CD4-positive, alpha-beta T cell (primary cell): Measurements from ENCODE around the gene ADAM22. TPM values are rescaled to one million over a fixed set of nuclear protein-coding genes. Genes with fewer than 3 reads are reported as not detected.

Experiments used
- ATAC-seq: fragments of 200-7000 bp; cut with Tn5 transposase; one replicate; pipeline ENCODE4 v1.10.0; 2022; ENCODE audit warnings: mild to moderate bottlenecking; ENCODE audit not compliant: poor library complexity
- CTCF ChIA-PET: fragments of 350-600 bp; sonication (Branson Sonifier 250); formaldehyde crosslinking; loops from one replicate; lab custom pipeline; 2021; ENCODE audit warnings: antibody characterized with exemption, inconsistent platforms; lab: Charles Lee
- POLR2A ChIA-PET: fragments of 350-600 bp; sonication (Branson Sonifier 250); formaldehyde crosslinking; loops from one replicate; lab custom pipeline; 2021; ENCODE audit warnings: antibody characterized with exemption, inconsistent platforms; lab: Charles Lee
- DNase-seq, 14 experiments: peaks; one replicate each; pipeline ENCODE4 v3.0.0-alpha.2; 2013 to 2020; ENCODE audit warnings: mixed read lengths in 2 of 14
- H3K27ac ChIP-seq, 2 donors: one replicate each; pipeline versions ENCODE4 v1.5.1 to v1.7.0; 2013; ENCODE audit warnings: low read length in 2 of 2, low read depth in 1 of 2, mild to moderate bottlenecking in 1 of 2
- H3K27me3 ChIP-seq, 2 experiments: 1 replicate in 1 of 2; 2 replicates in 1 of 2; pipeline versions ENCODE4 v1.6.1 to v1.7.0; 2013; ENCODE audit warnings: low read length in 2 of 2, control low read depth in 1 of 2, mild to moderate bottlenecking in 1 of 2, moderate library complexity in 1 of 2; ENCODE audit not compliant: insufficient read depth in 2 of 2, control insufficient read depth in 1 of 2
- H3K36me3 ChIP-seq: one replicate; pipeline ENCODE4 v1.6.1; 2013; ENCODE audit warnings: low read length, control low read depth; ENCODE audit not compliant: insufficient read depth
- H3K4me1 ChIP-seq: one replicate; pipeline ENCODE4 v1.6.1; 2013; ENCODE audit warnings: low read length, control low read depth; ENCODE audit not compliant: insufficient read depth
- H3K4me3 ChIP-seq: one replicate; pipeline ENCODE4 v1.5.1; 2013; ENCODE audit warnings: mild to moderate bottlenecking, low read length, moderate library complexity
- H3K9me3 ChIP-seq, 2 experiments: 1 replicate in 1 of 2; 2 replicates in 1 of 2; pipeline versions ENCODE4 v1.6.1 to v1.7.0; 2013; ENCODE audit warnings: low read length in 2 of 2, mild to moderate bottlenecking in 2 of 2, control low read depth in 1 of 2, moderate library complexity in 1 of 2; ENCODE audit not compliant: control insufficient read depth in 1 of 2, insufficient read depth in 1 of 2
- H3K27ac Mint-ChIP-seq: one replicate; pipeline ENCODE4 v1.8.0; 2020; ENCODE audit warnings: mixed read lengths
- H3K27me3 Mint-ChIP-seq: one replicate; pipeline ENCODE4 v1.8.0; 2021; ENCODE audit warnings: mixed read lengths
- H3K36me3 Mint-ChIP-seq: one replicate; pipeline ENCODE4 v1.8.0; 2021; ENCODE audit warnings: low read depth, mixed read lengths
- H3K4me1 Mint-ChIP-seq: one replicate; pipeline ENCODE4 v1.8.0; 2021; ENCODE audit warnings: low read depth, mixed read lengths
- H3K4me3 Mint-ChIP-seq: one replicate; pipeline ENCODE4 v1.8.0; 2020; ENCODE audit warnings: mild to moderate bottlenecking, mixed read lengths
- H3K9me3 Mint-ChIP-seq: one replicate; pipeline ENCODE4 v1.8.0; 2020; ENCODE audit warnings: mixed read lengths
- CTCF ChIP-seq: fragments of 200-600 bp; IDR thresholded peaks from one replicate; pipeline ENCODE4 v1.8.0; 2022; ENCODE audit warnings: antibody characterized with exemption, mild to moderate bottlenecking
- intact Hi-C, 2 experiments: fragments of 100-400 bp; cut with DNase I in 1 of 2; cut with micrococcal nuclease in 1 of 2; formaldehyde crosslinking; loops; one replicate each; pipeline versions ENCODE4 v1.15.1 to v1.9.0; 2023 to 2025; cut with DNase I, micrococcal nuclease
- total RNA-seq, 174 experiments: library from RNA in 2 of 174; stranded (reverse) in 2 of 174; gene quantifications; one replicate each; pipeline ENCODE4 v1.2.3 and lab custom pipeline; 2021 to 2026

The ADAM22 gene
- total RNA-seq, 2 experiments from 2014 or later: 0.60 to 0.64 TPM

GRCh38 chr7:88223265-88223664, 289.2 kb downstream of the ADAM22 start:
- Histone ChIP-seq H3K27ac (no peak overlapping the region), H3K36me3 (no peaks in the 10 kb centered on the region), H3K4me1 (peaks cover 16% of the 10 kb centered on the region), H3K9me3 (peaks cover 0 to 8% of the 10 kb centered on the region in 2 experiments), H3K27me3 (peaks cover 0 to 5% of the 10 kb centered on the region in 2 experiments), H3K4me3 (no peak overlapping the region)
- H3K4me1 Mint-ChIP-seq: peaks cover 25% of the 10 kb centered on the region
- no peak overlapping the region for H3K27ac Mint-ChIP-seq
- H3K36me3 Mint-ChIP-seq: peaks cover 12% of the 10 kb centered on the region
- DNase-seq: no peak
- no peak overlapping the region for H3K4me3 Mint-ChIP-seq
- ATAC-seq: no peak
- CTCF ChIA-PET: no interaction called here
- POLR2A ChIA-PET: no interaction called here
- peaks cover 14% of the 10 kb centered on the region for H3K27me3 Mint-ChIP-seq
- no peaks in the 10 kb centered on the region for H3K9me3 Mint-ChIP-seq
- intact Hi-C loops: loop anchor here in 1 of 2 experiments (5.0 kb wide), 1 partner anchor 881 kb away; no protein-coding TSS in a partner anchor
- TF ChIP-seq CTCF: no peak

- peaks cover 15% of the 10 kb centered on the region for H3K4me1 Mint-ChIP-seq
- intact Hi-C loops: loop anchor here in 1 of 2 experiments (5.0 kb wide), 1 partner anchor 882 kb away; no protein-coding TSS in a partner anchor
- ChIA-PET POLR2A (no interaction called here), CTCF (no interaction called here)
- Histone ChIP-seq H3K27me3 (peaks cover 0 to 8% of the 10 kb centered on the region in 2 experiments), H3K27ac (no peak overlapping the region), H3K4me1 (peaks cover 9% of the 10 kb centered on the region), H3K4me3 (no peak overlapping the region), H3K9me3 (peaks cover 3 to 8% of the 10 kb centered on the region in 2 experiments), H3K36me3 (no peaks in the 10 kb centered on the region)
- H3K36me3 Mint-ChIP-seq: peaks cover 6% of the 10 kb centered on the region
- DNase-seq: peak in 1 of 14 experiments; percentile 16
- TF ChIP-seq CTCF: no peak
- no peak overlapping the region for H3K27ac Mint-ChIP-seq
- ATAC-seq: no peak
- H3K27me3 Mint-ChIP-seq: peaks cover 14% of the 10 kb centered on the region
- no peak overlapping the region for H3K4me3 Mint-ChIP-seq
- no peaks in the 10 kb centered on the region for H3K9me3 Mint-ChIP-seq
These were observed 290.7 kb downstream of the ADAM22 start for GRCh38 chr7:88224601-88225275.

GRCh38 chr7:88226201-88226600, 292.1 kb downstream of the ADAM22 start:
- Histone ChIP-seq H3K9me3 (peaks cover 3 to 8% of the 10 kb centered on the region in 2 experiments), H3K4me1 (peaks cover 1% of the 10 kb centered on the region), H3K27me3 (peaks cover 0 to 8% of the 10 kb centered on the region in 2 experiments), H3K27ac (no peak overlapping the region), H3K36me3 (no peaks in the 10 kb centered on the region), H3K4me3 (no peak overlapping the region)
- H3K4me1 Mint-ChIP-seq: peaks cover 2% of the 10 kb centered on the region
- H3K36me3 Mint-ChIP-seq: no peaks in the 10 kb centered on the region
- POLR2A ChIA-PET: no interaction called here
- no peak for TF ChIP-seq CTCF
- no peaks in the 10 kb centered on the region for H3K9me3 Mint-ChIP-seq
- intact Hi-C loops: no loop called here
- H3K27ac Mint-ChIP-seq: no peak overlapping the region
- ATAC-seq (no peak), DNase-seq (no peak)
- CTCF ChIA-PET: no interaction called here
- H3K27me3 Mint-ChIP-seq: peaks cover 25% of the 10 kb centered on the region
- no peak overlapping the region for H3K4me3 Mint-ChIP-seq
